K562 (cell line): ENCODE results near the gene AHI1. TPM values are rescaled to one million over a fixed set of nuclear protein-coding genes. Genes with fewer than 3 reads are reported as not detected.

Experiments
- ATF2 ChIP-seq: sonication (generic); formaldehyde crosslinking; IDR thresholded peaks from 2 replicates; pipeline ENCODE4 v1.8.1; 2022; ENCODE audit warnings: missing genetic modification reagents
- ATF6 ChIP-seq: sonication (generic); formaldehyde crosslinking; IDR thresholded peaks from 2 replicates; pipeline ENCODE4 v1.4.0; 2020; ENCODE audit warnings: mild to moderate bottlenecking, missing genetic modification reagents
- CUX1 ChIP-seq: fragments of 200-800 bp; sonication (Bioruptor generic); IDR thresholded peaks from 2 replicates; pipeline ENCODE4 v1.6.1; 2016; ENCODE audit warnings: missing genetic modification characterization, missing compliant biosample characterization
- ELK3 ChIP-seq: fragments of 450-650 bp; formaldehyde crosslinking; IDR thresholded peaks from 2 replicates; pipeline ENCODE4 v1.4.0; 2020; ENCODE audit warnings: mild to moderate bottlenecking
- ETS2 ChIP-seq: IDR thresholded peaks from 2 replicates; pipeline ENCODE4 v1.6.1; 2016; ENCODE audit warnings: borderline replicate concordance, missing genetic modification characterization, mild to moderate bottlenecking, moderate library complexity, missing compliant biosample characterization; ENCODE audit not compliant: poor library complexity, severe bottlenecking
- FIP1L1 ChIP-seq: fragments of 200-400 bp; formaldehyde crosslinking; IDR thresholded peaks from 2 replicates; pipeline ENCODE4 v1.6.1; 2018; ENCODE audit warnings: mild to moderate bottlenecking, low read depth, low read length; ENCODE audit not compliant: poor library complexity, severe bottlenecking
- HNRNPH1 ChIP-seq: fragments of 200-400 bp; formaldehyde crosslinking; optimal IDR thresholded peaks from 2 replicates; pipeline ENCODE3; 2017; ENCODE audit warnings: low read depth, mild to moderate bottlenecking, low read length, moderate library complexity
- NCOA6 ChIP-seq: fragments of 450-650 bp; IDR thresholded peaks from 2 replicates; pipeline ENCODE4 v1.6.1; 2017; ENCODE audit warnings: mild to moderate bottlenecking
- RBM14 ChIP-seq: fragments of 200-400 bp; formaldehyde crosslinking; IDR thresholded peaks from 2 replicates; pipeline ENCODE4 v1.6.1; 2018; ENCODE audit warnings: low read depth, mild to moderate bottlenecking, low read length, moderate library complexity, borderline replicate concordance; ENCODE audit not compliant: insufficient read depth
- SOX6 ChIP-seq: fragments of 450-650 bp; IDR thresholded peaks from 2 replicates; pipeline ENCODE4 v1.6.1; 2014; ENCODE audit warnings: mild to moderate bottlenecking
- TRIM24 ChIP-seq, 2 experiments: fragments of 450-650 bp; IDR thresholded peaks; 2 replicates each; pipeline ENCODE4 v1.6.1; 2016
- YBX1 ChIP-seq: fragments of 450-650 bp; IDR thresholded peaks from 2 replicates; pipeline ENCODE4 v1.7.1; 2016; ENCODE audit warnings: mild to moderate bottlenecking
- ZFPM2 ChIP-seq: fragments of 250-450 bp; sonication (Bioruptor Pico); IDR thresholded peaks from 2 replicates; pipeline ENCODE4 v1.5.1; 2022; ENCODE audit warnings: mild to moderate bottlenecking
- ZNF408 ChIP-seq: fragments of 250-450 bp; sonication (Bioruptor Pico); IDR thresholded peaks from 2 replicates; pipeline ENCODE4 v1.4.0; 2020; ENCODE audit warnings: low read depth, mild to moderate bottlenecking, moderate library complexity
- polyA plus RNA-seq, 8 experiments: library from polyadenylated mRNA; depleted of rRNA in 4 of 8; stranded (reverse) in 5 of 8; unstranded in 3 of 8; fragments of >200 nt; fragmentation: Nextera tagmentation in 2 of 8; fragmentation: Illumina TruSeq in 1 of 8; extraction: Ambion mirVana in 2 of 8; extraction: Trizol in 1 of 8; gene quantifications; 2 replicates each; pipeline versions ENCODE4 v1.2.1 to v1.2.3, GENCODE V29; 2011 to 2014; ENCODE audit warnings: inconsistent platforms in 1 of 8, missing spikeins in 1 of 8
- total RNA-seq, 7 experiments: library from RNA; depleted of rRNA in 6 of 7; stranded (reverse); fragments of >200 nt in 6 of 7; fragmentation: Illumina TruSeq in 2 of 7; extraction: Trizol in 2 of 7; gene quantifications; 2 replicates each; pipeline versions ENCODE4 v1.2.1 to v1.2.3, GENCODE V29; 2011 to 2021; ENCODE audit warnings: low replicate concordance in 1 of 7

AHI1 gene
- total and polyA plus RNA-seq, 9 of the 15 experiments (the other 6 are each of a cell fraction or from before 2014, with no cell fraction given): 24.7 to 54.9 (median 32.2) TPM

GRCh38 chr6:135522965-135523692, 25.6 kb upstream of the AHI1 start (continued):
- no peak for TF ChIP-seq CUX1 (CRISPR knock-in tag)
- TF ChIP-seq ETS2: no peak
- TF ChIP-seq HNRNPH1: no peak
- no peak for TF ChIP-seq FIP1L1
- TF ChIP-seq ATF2 (CRISPR knock-in tag): no peak
- TF ChIP-seq ELK3 (CRISPR knock-in tag): no peak
- TF ChIP-seq TRIM24 (IDR thresholded peaks at IDR 0.05): peak; percentile 85 to 97; a peak in 3 of 4 replicates
- no peak for TF ChIP-seq YBX1
- TF ChIP-seq ZNF408 (CRISPR knock-in tag): no peak
- peak; percentile 66; the same call in 1 of the 2 replicates for TF ChIP-seq ZFPM2 (CRISPR knock-in tag)
- TF ChIP-seq RBM14: no peak
- TF ChIP-seq NCOA6: no peak
- peak; percentile 98 for TF ChIP-seq SOX6
- TF ChIP-seq ATF6 (CRISPR knock-in tag): no peak
